Naive thymus-derived CD4-positive, alpha-beta T cell (primary cell): ENCODE data around the gene LAMP2. TPM values are rescaled to one million over a fixed set of nuclear protein-coding genes. Genes with fewer than 3 reads are reported as not detected.

Experiments
- ATAC-seq: fragments of 150-1000 bp; cut with Tn5 transposase; 2 replicates; pipeline ENCODE4 v1.10.0; 2021; ENCODE audit warnings: mild to moderate bottlenecking, moderate library complexity
- CTCF ChIA-PET: fragments of 350-600 bp; sonication (Branson Sonifier 250); formaldehyde crosslinking; loops from one replicate; lab custom pipeline; 2021; ENCODE audit warnings: antibody characterized with exemption; lab: Charles Lee
- POLR2A ChIA-PET: fragments of 350-600 bp; sonication (Branson Sonifier 250); formaldehyde crosslinking; loops from one replicate; lab custom pipeline; 2021; ENCODE audit warnings: antibody characterized with exemption, inconsistent platforms; lab: Charles Lee
- DNase-seq, 9 donors: peaks; one replicate each; pipeline versions ENCODE4 v3.0.0 to v3.0.0-alpha.2; 2020 to 2022; ENCODE audit warnings: mixed read lengths in 1 of 9
- H3K27ac ChIP-seq: one replicate; pipeline ENCODE4 v1.7.0; 2013; ENCODE audit warnings: mild to moderate bottlenecking, low read depth, low read length, moderate library complexity
- H3K27me3 ChIP-seq, 2 donors: one replicate each; pipeline ENCODE4 v1.7.0; 2013; ENCODE audit warnings: low read length in 2 of 2, mild to moderate bottlenecking in 2 of 2, moderate library complexity in 2 of 2; ENCODE audit not compliant: control insufficient read depth in 2 of 2, insufficient read depth in 2 of 2
- H3K36me3 ChIP-seq, 3 experiments: 1 replicate in 2 of 3; 2 replicates in 1 of 3; pipeline ENCODE4 v1.7.0; 2013; ENCODE audit warnings: low read length in 3 of 3, mild to moderate bottlenecking in 3 of 3, moderate library complexity in 1 of 3; ENCODE audit not compliant: insufficient read depth in 3 of 3, control insufficient read depth in 2 of 3
- H3K4me1 ChIP-seq, 2 donors: one replicate each; pipeline ENCODE4 v1.7.0; 2013; ENCODE audit warnings: low read length in 2 of 2, mild to moderate bottlenecking in 2 of 2, moderate library complexity in 1 of 2; ENCODE audit not compliant: control insufficient read depth in 2 of 2, insufficient read depth in 2 of 2
- H3K4me3 ChIP-seq: 2 replicates; pipeline ENCODE4 v1.7.0; 2013; ENCODE audit warnings: mild to moderate bottlenecking, low read length
- H3K9me3 ChIP-seq, 3 experiments: 1 replicate in 2 of 3; 2 replicates in 1 of 3; pipeline ENCODE4 v1.7.0; 2013; ENCODE audit warnings: low read length in 3 of 3; ENCODE audit not compliant: control insufficient read depth in 2 of 3
- H3K27ac Mint-ChIP-seq, 9 donors: one replicate each; pipeline ENCODE4 v1.8.0; 2020 to 2022; ENCODE audit warnings: mixed read lengths in 9 of 9, mild to moderate bottlenecking in 8 of 9, moderate library complexity in 5 of 9, inconsistent platforms in 2 of 9
- H3K27me3 Mint-ChIP-seq, 5 donors: one replicate each; pipeline ENCODE4 v1.8.0; 2021 to 2022; ENCODE audit warnings: mixed read lengths in 5 of 5, mild to moderate bottlenecking in 1 of 5
- H3K36me3 Mint-ChIP-seq, 5 donors: one replicate each; pipeline ENCODE4 v1.8.0; 2020 to 2022; ENCODE audit warnings: mixed read lengths in 5 of 5, mild to moderate bottlenecking in 3 of 5, inconsistent platforms in 1 of 5
- H3K4me1 Mint-ChIP-seq, 7 donors: one replicate each; pipeline ENCODE4 v1.8.0; 2020 to 2022; ENCODE audit warnings: mixed read lengths in 7 of 7, mild to moderate bottlenecking in 3 of 7, inconsistent platforms in 1 of 7
- H3K4me3 Mint-ChIP-seq, 10 donors: one replicate each; pipeline ENCODE4 v1.8.0; 2020 to 2022; ENCODE audit warnings: mild to moderate bottlenecking in 10 of 10, mixed read lengths in 10 of 10, moderate library complexity in 6 of 10, inconsistent platforms in 2 of 10
- H3K9me3 Mint-ChIP-seq, 11 donors: one replicate each; pipeline ENCODE4 v1.8.0; 2020 to 2022; ENCODE audit warnings: mixed read lengths in 11 of 11, mild to moderate bottlenecking in 4 of 11, inconsistent platforms in 1 of 11, moderate library complexity in 1 of 11
- intact Hi-C, 2 donors: fragments of 100-400 bp; cut with micrococcal nuclease; formaldehyde crosslinking; loops; one replicate each; pipeline ENCODE4 v1.15.1; 2023
- polyA plus RNA-seq, 2 donors: library from polyadenylated mRNA; unstranded; fragments of 300-500 nt; fragmentation: Illumina TruSeq; gene quantifications; one replicate each; pipeline ENCODE4 v1.2.3, GENCODE V29; 2021
- total RNA-seq, 6 experiments: library from RNA in 5 of 6; stranded (reverse) in 5 of 6; gene quantifications; 1 replicate in 5 of 6; 2 replicates in 1 of 6; pipeline ENCODE4 v1.2.3 and lab custom pipeline; 2021 to 2026

The LAMP2 gene
- total RNA-seq (10 to 100 TPM; 22.5 to 60.3 (median 44.9) TPM), polyA plus RNA-seq (10 to 100 TPM; 78.4 to 92.3 TPM), total RNA-seq (lab: John Stamatoyannopoulos, UW) (25.0 reads per million, percentile 55 among the genes with 10 or more reads in this experiment)

DNA sequence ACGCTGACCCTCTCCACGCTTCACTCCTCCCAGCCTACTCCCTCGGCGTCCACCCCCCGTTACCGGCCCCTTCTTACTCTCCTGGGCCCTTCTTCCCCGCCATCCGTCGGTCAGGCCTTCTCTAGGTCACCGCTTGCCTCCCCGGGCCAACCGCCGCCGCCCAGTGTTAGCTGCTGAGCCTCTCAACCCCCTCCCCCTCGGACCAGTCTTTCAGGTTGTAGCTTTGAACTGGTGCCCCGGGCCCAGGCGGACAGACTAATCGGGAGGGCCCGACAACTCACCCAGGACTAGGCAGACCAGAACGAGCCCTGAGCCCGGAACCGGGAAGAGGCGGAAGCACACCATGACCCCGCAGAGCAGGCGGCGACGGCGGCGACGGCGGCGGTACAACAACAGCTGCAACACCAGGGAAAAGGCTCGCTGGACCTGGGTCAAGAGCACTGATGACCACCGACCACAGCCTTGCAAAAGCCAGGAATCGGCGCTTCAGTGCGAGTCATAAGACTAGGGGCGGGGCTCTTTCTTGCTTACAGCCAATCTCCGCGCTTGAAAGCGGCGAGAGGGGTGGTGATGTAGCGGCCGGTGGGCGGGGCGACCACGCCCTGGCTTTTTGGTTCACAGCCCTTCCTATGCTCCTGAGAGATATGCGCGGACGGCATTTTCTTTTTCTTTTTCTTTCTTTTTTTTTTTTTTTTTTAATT lies at the start of gene LAMP2:
LAMP2 (minus strand) TSS at position 472 of the 701 bp plus-strand sequence; CDS start at position 345, 127 bp downstream.
- no peaks in the 10 kb centered on the region for H3K27me3 Mint-ChIP-seq
- Histone ChIP-seq H3K27ac (peak within 1 kb of the TSS; percentile 80), H3K4me1 (peaks cover 0 to 7% of the 10 kb centered on the region in 2 donors), H3K4me3 (peak within 1 kb of the TSS; percentile 79), H3K9me3 (no peaks in the 10 kb centered on the region), H3K36me3 (no peaks in the 10 kb centered on the region), H3K27me3 (no peaks in the 10 kb centered on the region)
- no peaks in the 10 kb centered on the region for H3K9me3 Mint-ChIP-seq
- CTCF ChIA-PET, result interaction anchor here (1.4 kb wide), 1 partner anchor 17 kb away, joined by 4 read pairs; no protein-coding TSS in a partner anchor
- ATAC-seq (peak; percentile 99), DNase-seq (peak; percentile 58 to 78 (median 72))
- H3K36me3 Mint-ChIP-seq, result no peaks in the 10 kb centered on the region
- H3K4me3 Mint-ChIP-seq, result peak within 1 kb of the TSS; percentile 89 to 99 (median 94)
- POLR2A ChIA-PET, result interaction anchor here (1.1 to 2.5 kb wide), 3 partner anchors 9 to 17 kb away, joined by 3 to 13 read pairs (median 7); no protein-coding TSS in a partner anchor
- intact Hi-C loops, result loop anchor here (1.0 to 10.0 kb wide), 7 partner anchors 12 to 524 kb away; partner anchors contain the start of genes ZBTB33 (in 2 of the 2) and NKAP (in 1 of the 2)
- H3K4me1 Mint-ChIP-seq, result peaks cover 5 to 40% (median 29%) of the 10 kb centered on the region in 7 donors
- peak within 1 kb of the TSS; percentile 76 to 94 (median 92) for H3K27ac Mint-ChIP-seq

DNA sequence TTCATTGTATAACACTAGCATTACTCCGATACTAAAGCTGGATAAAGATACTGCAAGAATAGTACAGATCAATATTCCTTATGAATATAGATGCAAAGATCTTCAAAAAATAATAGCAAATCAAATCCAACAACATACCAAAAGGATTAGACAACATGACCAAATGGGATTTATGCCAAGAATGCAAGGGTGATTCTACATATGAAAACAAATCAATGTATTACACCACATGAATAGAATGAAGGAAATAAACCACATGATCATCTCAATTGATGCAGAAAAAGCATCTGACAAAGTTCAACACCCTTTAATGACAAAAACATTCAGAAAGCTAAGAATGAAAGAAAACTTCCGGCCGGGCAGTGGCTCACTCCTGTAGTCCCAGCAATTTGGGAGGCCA lies 48.8 kb upstream of the LAMP2 start:
- Histone ChIP-seq H3K4me3 (no peak overlapping the region), H3K36me3 (no peaks in the 10 kb centered on the region), H3K27me3 (no peaks in the 10 kb centered on the region), H3K27ac (no peak overlapping the region), H3K9me3 (no peaks in the 10 kb centered on the region), H3K4me1 (no peaks in the 10 kb centered on the region)
- no peak for DNase-seq
- ChIA-PET CTCF (no interaction called here), POLR2A (no interaction called here)
- ATAC-seq, result no peak
- Mint-ChIP-seq H3K4me3 (no peak overlapping the region), H3K4me1 (peaks cover 0 to 5% (median 0%) of the 10 kb centered on the region in 7 donors), H3K9me3 (peaks cover 0 to 2% (median 0%) of the 10 kb centered on the region in 11 donors), H3K36me3 (peaks cover 0 to 8% (median 5%) of the 10 kb centered on the region in 5 donors), H3K27me3 (no peaks in the 10 kb centered on the region), H3K27ac (no peak overlapping the region)
- intact Hi-C loops, result no loop called here

DNA sequence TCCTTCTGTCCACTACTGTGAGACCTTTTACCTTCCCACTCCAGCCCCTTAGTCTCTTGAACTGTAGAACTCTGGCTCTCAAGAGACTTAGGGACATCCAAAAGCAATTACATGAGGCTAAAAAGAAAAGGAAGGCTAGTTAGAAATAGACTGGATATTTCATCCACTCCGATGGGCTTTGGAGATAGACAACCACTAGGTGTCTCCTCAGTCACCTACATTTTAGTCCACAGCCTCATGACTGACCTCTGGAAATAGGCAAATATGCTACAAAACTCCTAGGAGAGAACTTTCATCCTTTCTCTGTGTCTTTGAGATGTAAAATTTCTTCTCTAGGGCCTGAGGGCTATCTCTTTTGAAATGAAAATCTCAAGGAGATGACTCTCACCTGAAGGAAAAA lies 45.1 kb upstream of the LAMP2 start:
- H3K27ac Mint-ChIP-seq, result peak overlapping the region in 2 of 9 donors; percentile 38 to 65
- no peak overlapping the region for H3K4me3 ChIP-seq
- no peaks in the 10 kb centered on the region for H3K27me3 ChIP-seq
- H3K36me3 ChIP-seq, result no peaks in the 10 kb centered on the region
- ChIA-PET POLR2A (no interaction called here), CTCF (no interaction called here)
- peaks cover 0 to 2% (median 0%) of the 10 kb centered on the region in 5 donors for H3K36me3 Mint-ChIP-seq
- H3K4me3 Mint-ChIP-seq, result no peak overlapping the region
- peaks cover 0 to 2% (median 0%) of the 10 kb centered on the region in 11 donors for H3K9me3 Mint-ChIP-seq
- no peaks in the 10 kb centered on the region for H3K27me3 Mint-ChIP-seq
- H3K9me3 ChIP-seq, result no peaks in the 10 kb centered on the region
- no peaks in the 10 kb centered on the region for H3K4me1 ChIP-seq
- H3K4me1 Mint-ChIP-seq, result peaks cover 0 to 5% (median 0%) of the 10 kb centered on the region in 7 donors
- DNase-seq, result no peak
- intact Hi-C loops, result loop anchor here in 1 of 2 donors (5.0 kb wide), 1 partner anchor 148 kb away; no protein-coding TSS in a partner anchor
- ATAC-seq, result no peak
- H3K27ac ChIP-seq, result no peak overlapping the region

DNA sequence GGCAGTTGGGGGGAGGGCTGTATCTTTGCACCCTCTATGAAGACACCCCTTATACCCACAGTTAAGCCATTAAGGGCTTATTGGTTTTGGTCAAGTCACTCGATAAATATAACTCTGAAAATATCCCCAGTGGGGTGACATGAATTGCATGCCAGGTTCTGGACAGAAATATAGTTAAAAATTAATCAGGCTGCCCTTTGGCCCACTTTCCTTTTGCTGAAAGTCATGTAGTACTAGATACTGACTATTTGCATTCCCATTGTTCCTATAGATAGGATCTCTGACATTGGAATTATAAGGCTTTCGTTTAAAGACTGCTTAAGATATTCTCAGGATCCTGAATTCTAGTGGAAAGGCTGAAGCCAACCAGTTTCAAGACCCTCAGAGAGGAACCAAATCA lies 43.5 kb upstream of the LAMP2 start:
- ChIA-PET POLR2A (interaction anchor here (0.8 kb wide), 1 partner anchor 92 kb away, joined by 3 read pairs; no protein-coding TSS in a partner anchor), CTCF (interaction anchor here (0.6 kb wide), 1 partner anchor 25 kb away, joined by 3 read pairs; no protein-coding TSS in a partner anchor)
- DNase-seq (no peak), ATAC-seq (no peak)
- Mint-ChIP-seq H3K9me3 (peaks cover 0 to 2% (median 0%) of the 10 kb centered on the region in 11 donors), H3K4me3 (no peak overlapping the region), H3K27me3 (no peaks in the 10 kb centered on the region), H3K36me3 (peaks cover 0 to 2% (median 0%) of the 10 kb centered on the region in 5 donors), H3K27ac (no peak overlapping the region), H3K4me1 (no peaks in the 10 kb centered on the region)
- H3K4me3 ChIP-seq, result no peak overlapping the region
- no peaks in the 10 kb centered on the region for H3K9me3 ChIP-seq
- no peaks in the 10 kb centered on the region for H3K27me3 ChIP-seq
- no peaks in the 10 kb centered on the region for H3K36me3 ChIP-seq
- no peak overlapping the region for H3K27ac ChIP-seq
- no peaks in the 10 kb centered on the region for H3K4me1 ChIP-seq
- intact Hi-C loops, result loop anchor here in 1 of 2 donors (5.0 kb wide), 1 partner anchor 150 kb away; no protein-coding TSS in a partner anchor

DNA sequence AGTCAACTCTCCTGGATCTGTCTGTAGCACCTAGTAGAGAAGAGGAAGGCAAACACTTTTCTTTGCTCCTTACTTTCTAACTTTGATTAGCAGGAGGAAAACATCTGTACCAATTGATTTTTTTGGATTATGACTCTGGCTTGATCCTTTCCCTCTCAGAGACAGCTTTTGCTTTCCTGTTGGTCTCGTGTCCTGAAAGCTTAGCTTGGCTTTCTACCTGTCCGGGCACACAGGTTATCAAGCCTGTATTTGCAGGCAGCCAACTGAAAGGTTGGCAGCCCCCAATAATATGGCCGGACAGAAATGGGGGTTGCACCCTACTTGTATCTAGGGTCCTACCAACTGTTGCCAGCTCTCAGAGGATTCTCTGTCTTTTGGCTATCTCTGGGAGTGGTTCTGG lies 43.1 kb upstream of the LAMP2 start:
- Mint-ChIP-seq H3K27ac (peak overlapping the region in 1 of 9 donors; percentile 33), H3K9me3 (peaks cover 0 to 2% (median 0%) of the 10 kb centered on the region in 11 donors), H3K27me3 (no peaks in the 10 kb centered on the region), H3K4me1 (no peaks in the 10 kb centered on the region), H3K4me3 (no peak overlapping the region), H3K36me3 (peaks cover 0 to 2% (median 0%) of the 10 kb centered on the region in 5 donors)
- DNase-seq (no peak), ATAC-seq (no peak)
- H3K27ac ChIP-seq, result no peak overlapping the region
- no peaks in the 10 kb centered on the region for H3K36me3 ChIP-seq
- H3K9me3 ChIP-seq, result no peaks in the 10 kb centered on the region
- H3K4me1 ChIP-seq, result no peaks in the 10 kb centered on the region
- no peaks in the 10 kb centered on the region for H3K27me3 ChIP-seq
- ChIA-PET CTCF (no interaction called here), POLR2A (interaction anchor here (0.8 kb wide), 1 partner anchor 93 kb away, joined by 3 read pairs; no protein-coding TSS in a partner anchor)
- intact Hi-C loops, result loop anchor here in 1 of 2 donors (5.0 kb wide), 1 partner anchor 150 kb away; no protein-coding TSS in a partner anchor
- H3K4me3 ChIP-seq, result no peak overlapping the region

DNA sequence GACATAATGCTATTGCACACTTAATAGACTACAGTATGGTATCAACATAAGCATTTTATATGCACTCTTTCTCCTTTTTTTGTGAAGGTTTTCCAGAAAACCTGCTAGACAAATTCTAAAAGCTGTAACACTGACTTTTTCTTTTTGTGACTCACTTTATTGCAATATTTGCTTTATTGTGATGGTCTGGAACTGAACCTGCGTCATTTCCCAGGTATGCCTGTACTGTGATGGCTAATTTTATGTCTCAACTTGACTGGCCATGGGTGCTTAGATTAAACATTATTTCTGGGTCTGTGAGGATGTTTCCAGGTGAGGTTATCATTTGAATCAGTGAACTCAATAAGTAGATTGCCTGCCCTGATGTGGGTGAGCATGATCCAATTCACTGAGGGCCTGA lies 35.5 kb upstream of the LAMP2 start:
- POLR2A ChIA-PET, result no interaction called here
- DNase-seq (no peak), ATAC-seq (no peak)
- no peaks in the 10 kb centered on the region for H3K9me3 ChIP-seq
- no peaks in the 10 kb centered on the region for H3K9me3 Mint-ChIP-seq
- H3K4me3 ChIP-seq, result no peak overlapping the region
- intact Hi-C loops, result no loop called here
- no peak overlapping the region for H3K27ac ChIP-seq
- no peaks in the 10 kb centered on the region for H3K36me3 ChIP-seq
- no peaks in the 10 kb centered on the region for H3K36me3 Mint-ChIP-seq
- no peaks in the 10 kb centered on the region for H3K27me3 ChIP-seq
- H3K27ac Mint-ChIP-seq, result no peak overlapping the region
- peaks cover 0 to 2% (median 0%) of the 10 kb centered on the region in 5 donors for H3K27me3 Mint-ChIP-seq
- CTCF ChIA-PET, result no interaction called here
- H3K4me3 Mint-ChIP-seq, result no peak overlapping the region
- H3K4me1 ChIP-seq, result no peaks in the 10 kb centered on the region
- peaks cover 0 to under 1% (median 0%) of the 10 kb centered on the region in 7 donors for H3K4me1 Mint-ChIP-seq
